Fibroblast of the aortic adventitia (primary cell): Measurements from ENCODE around the gene BTG1. TPM values are rescaled to one million over a fixed set of nuclear protein-coding genes. Genes with fewer than 3 reads are reported as not detected.
A peak's percentile ranks its signal among the peaks of the same experiment; 100 is the strongest.

ENCODE experiments used
- DNase-seq: peaks from one replicate; pipeline ENCODE4 v3.0.0-alpha.2; 2010; ENCODE audit warnings: low read depth
- H3K4me3 ChIP-seq: 2 replicates; pipeline ENCODE4 v1.5.1; 2011; ENCODE audit warnings: low read depth, mild to moderate bottlenecking, control low read depth, low read length, moderate library complexity
- CTCF ChIP-seq: IDR thresholded peaks from 2 replicates; pipeline ENCODE4 v1.5.1; 2011; ENCODE audit warnings: mild to moderate bottlenecking, low read length, control low read depth, inconsistent platforms; ENCODE audit not compliant: insufficient read depth
- total RNA-seq: library from RNA; depleted of rRNA; stranded (reverse); fragments of >200 nt; gene quantifications from 2 replicates; pipeline ENCODE4 v1.2.3, GENCODE V29; 2012; ENCODE audit warnings: low replicate concordance

BTG1 gene
- total RNA-seq, 1 donor: 16.8 TPM

- peak; percentile 59 for DNase-seq
- H3K4me3 ChIP-seq: peak overlapping the region; percentile 92
- no peak for TF ChIP-seq CTCF
Measured at GRCh38 chr12:92144631-92145480, 790 bp downstream of the BTG1 start.

GRCh38 chr12:92143686-92144630, 1.7 kb downstream of the BTG1 start:
- H3K4me3 ChIP-seq: peak overlapping the region; percentile 92
- TF ChIP-seq CTCF: peak; percentile 86
- peak; percentile 96 for DNase-seq

GRCh38 chr12:92143258-92143657, 2.4 kb downstream of the BTG1 start:
- H3K4me3 ChIP-seq: peak overlapping the region; percentile 92
- no peak for TF ChIP-seq CTCF
- peak; percentile 16 for DNase-seq

GRCh38 chr12:92142251-92142926, 3.3 kb downstream of the BTG1 start:
- peak overlapping the region; percentile 92 for H3K4me3 ChIP-seq
- no peak for DNase-seq

GRCh38 chr12:92141591-92142121, 4.0 kb downstream of the BTG1 start:
- TF ChIP-seq CTCF: no peak
- peak overlapping the region; percentile 92 for H3K4me3 ChIP-seq
- peak; percentile 26 for DNase-seq

More at GRCh38 chr12:92142251-92142926, 3.3 kb downstream of the BTG1 start:
- no peak for TF ChIP-seq CTCF
